Endothelial cell of umbilical vein (primary cell): ENCODE measurements around the gene GAS2L3.

Source experiments
- CTCF ChIP-seq, 2 donors: IDR thresholded peaks; 1 replicate in 1 of 2; 2 replicates in 1 of 2; pipeline ENCODE4 v1.5.1; 2011; ENCODE audit warnings: low read length in 2 of 2, mild to moderate bottlenecking in 2 of 2, moderate library complexity in 2 of 2, control low read depth in 1 of 2, inconsistent platforms in 1 of 2, low read depth in 1 of 2; ENCODE audit not compliant: insufficient read depth in 1 of 2; ENCODE audit errors: extremely low read depth in 1 of 2
- EZH2 ChIP-seq: IDR thresholded peaks from 2 replicates; pipeline ENCODE4 v1.6.1; 2012; ENCODE audit warnings: borderline replicate concordance, low read depth, mild to moderate bottlenecking, moderate library complexity, low read length, inconsistent platforms; ENCODE audit not compliant: severe bottlenecking
- FOS ChIP-seq: IDR thresholded peaks from 2 replicates; pipeline ENCODE4 v1.6.1; 2011; ENCODE audit warnings: mild to moderate bottlenecking, low read length, moderate library complexity, borderline replicate concordance; ENCODE audit not compliant: insufficient read depth
- JUN ChIP-seq: IDR thresholded peaks from 2 replicates; pipeline ENCODE4 v1.6.1; 2011; ENCODE audit warnings: borderline replicate concordance, low read depth; ENCODE audit not compliant: insufficient read length, insufficient read depth
- MYC ChIP-seq: IDR thresholded peaks from one replicate; pipeline ENCODE4 v1.6.1; 2011; ENCODE audit warnings: mild to moderate bottlenecking, low read depth, low read length
- POLR2A ChIP-seq: IDR thresholded peaks from 2 replicates; pipeline ENCODE4 v1.6.1; 2012; ENCODE audit warnings: low read depth, mild to moderate bottlenecking, control low read depth, low read length
- POLR2AphosphoS5 ChIP-seq: IDR thresholded peaks from 2 replicates; pipeline ENCODE4 v1.6.1; 2012; ENCODE audit warnings: low read depth, mild to moderate bottlenecking, control low read depth, low read length, moderate library complexity; ENCODE audit not compliant: insufficient read depth
- TF ChIP-seq, protein P1 (sequence below): IDR thresholded peaks from 2 replicates; pipeline ENCODE4 v1.6.1; 2011; ENCODE audit not compliant: insufficient read depth, insufficient read length

DNA sequence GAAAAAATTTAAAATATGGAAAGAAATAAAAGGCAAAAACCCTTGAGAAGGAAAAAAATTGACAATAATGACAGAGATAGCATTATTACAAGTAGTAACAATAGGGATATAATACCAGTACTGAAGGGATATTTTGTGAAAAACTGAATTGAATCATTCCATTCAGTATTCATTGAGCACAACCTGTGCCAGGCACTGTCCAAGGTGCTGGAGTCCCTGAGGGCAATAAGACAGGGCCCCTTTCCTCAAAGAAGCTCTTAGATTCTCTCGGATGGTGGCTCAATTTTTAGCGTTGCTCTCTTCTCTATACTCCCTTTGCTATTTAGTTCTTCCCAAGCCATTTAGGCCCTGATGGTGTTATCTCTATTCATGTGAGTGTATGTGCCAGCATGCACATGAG, 34.3 kb upstream of the GAS2L3 start:
- TF ChIP-seq CTCF (IDR thresholded peaks at IDR 0.05; ENCODE audit: extremely low read depth in 1 of 2, insufficient read depth in 1 of 2, low read depth in 1 of 2, low read length in 2 of 2) (no peak), FOS (no peak), MYC (no peak), POLR2AphosphoS5 (no peak), EZH2 (no peak), POLR2A (no peak), JUN (no peak)
- TF ChIP-seq, protein P1, sequence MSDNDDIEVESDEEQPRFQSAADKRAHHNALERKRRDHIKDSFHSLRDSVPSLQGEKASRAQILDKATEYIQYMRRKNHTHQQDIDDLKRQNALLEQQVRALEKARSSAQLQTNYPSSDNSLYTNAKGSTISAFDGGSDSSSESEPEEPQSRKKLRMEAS, result no peak
